PC-9 (cell line): Measurements from ENCODE around the gene CDC42EP3. TPM values are rescaled to one million over a fixed set of nuclear protein-coding genes. Genes with fewer than 3 reads are reported as not detected.
A peak's percentile ranks its signal among the peaks of the same experiment; 100 is the strongest.

Source experiments
- BruUV-seq: library from RNA; stranded (reverse); fragments of 400-500 nt; replicated peaks from 2 replicates; lab custom pipeline; 2021; lab: Mats Ljungman, UMichigan
- CTCF ChIA-PET: fragments of 300-600 bp; sonication (Branson Sonifier 250); formaldehyde crosslinking; loops from one replicate; lab custom pipeline; 2022; ENCODE audit warnings: antibody characterized with exemption; lab: Charles Lee
- POLR2A ChIA-PET: fragments of 300-600 bp; sonication (Branson Sonifier 250); formaldehyde crosslinking; loops from one replicate; lab custom pipeline; 2022; ENCODE audit warnings: antibody characterized with exemption; ENCODE audit not compliant: unreplicated experiment; lab: Charles Lee
- DNase-seq, 2 experiments: peaks; one replicate each; pipeline versions ENCODE4 v3.0.0 to v3.0.0-alpha.2; 2015 to 2022; ENCODE audit warnings: mixed read lengths in 1 of 2
- H2AFZ ChIP-seq: fragments of 200-600 bp; sonication (generic); 2 replicates; pipeline ENCODE4 v1.8.1; 2017; ENCODE audit warnings: antibody characterized with exemption
- H3F3A ChIP-seq: fragments of 200-600 bp; sonication (generic); 2 replicates; pipeline ENCODE4 v1.8.1; 2017; ENCODE audit warnings: antibody characterized with exemption, mild to moderate bottlenecking, low read depth; ENCODE audit not compliant: insufficient read depth
- H3K27ac ChIP-seq: fragments of 200-600 bp; sonication (generic); 2 replicates; pipeline ENCODE4 v1.6.1; 2016; ENCODE audit warnings: mixed run types
- H3K27me3 ChIP-seq: fragments of 200-600 bp; sonication (generic); 2 replicates; pipeline ENCODE4 v1.6.1; 2016; ENCODE audit warnings: low read depth, mixed run types; ENCODE audit not compliant: insufficient read depth
- H3K36me3 ChIP-seq: fragments of 200-600 bp; sonication (generic); 2 replicates; pipeline ENCODE4 v1.6.1; 2016; ENCODE audit warnings: low read depth, mixed run types
- H3K4me1 ChIP-seq: fragments of 200-600 bp; sonication (generic); replicated peaks from 2 replicates; pipeline ENCODE4 v1.6.1; 2016; ENCODE audit warnings: mixed run types; ENCODE audit not compliant: insufficient read depth
- H3K4me2 ChIP-seq: fragments of 200-600 bp; sonication (generic); 2 replicates; pipeline ENCODE4 v1.6.1; 2017; ENCODE audit warnings: mixed run types
- H3K4me3 ChIP-seq: fragments of 200-600 bp; sonication (generic); 2 replicates; pipeline ENCODE4 v1.6.1; 2016; ENCODE audit warnings: mixed run types
- H3K79me2 ChIP-seq: fragments of 200-600 bp; sonication (generic); 2 replicates; pipeline ENCODE4 v1.6.1; 2017; ENCODE audit warnings: low read depth, mixed run types
- H3K9me2 ChIP-seq: fragments of 200-600 bp; sonication (generic); 2 replicates; pipeline ENCODE4 v1.8.1; 2017; ENCODE audit warnings: mild to moderate bottlenecking; ENCODE audit not compliant: insufficient read depth
- H3K9me3 ChIP-seq: fragments of 200-600 bp; sonication (generic); 2 replicates; pipeline ENCODE4 v1.8.1; 2016; ENCODE audit warnings: low read depth; ENCODE audit not compliant: insufficient read depth
- H4K20me1 ChIP-seq: fragments of 200-600 bp; sonication (generic); 2 replicates; pipeline ENCODE4 v1.8.1; 2017; ENCODE audit not compliant: insufficient read depth
- CTCF ChIP-seq: fragments of 200-600 bp; sonication (generic); conservative IDR thresholded peaks from 2 replicates; pipeline ENCODE4 v1.6.1; 2017; ENCODE audit warnings: mixed run types, antibody characterized with exemption, mild to moderate bottlenecking, moderate library complexity
- EZH2 ChIP-seq: fragments of 200-600 bp; sonication (generic); IDR thresholded peaks from 2 replicates; pipeline ENCODE4 v1.8.0; 2017; ENCODE audit warnings: antibody characterized with exemption, low read depth
- intact Hi-C: fragments of 100-400 bp; cut with micrococcal nuclease; formaldehyde crosslinking; loops from one replicate; pipeline ENCODE4 v1.10.0; 2022; ENCODE audit not compliant: unreplicated experiment
- total RNA-seq: library from RNA; stranded (reverse); gene quantifications from 2 replicates; pipeline ENCODE4 v1.2.3, GENCODE V29; 2021

CDC42EP3 gene
- total RNA-seq, 1 experiment from 2014 or later = 54.1 TPM

- POLR2A ChIA-PET = interaction anchor here (0.6 kb wide), 2 partner anchors 11 to 105 kb away, joined by 3 to 4 read pairs; no protein-coding TSS in a partner anchor
- CTCF ChIA-PET = interaction anchor here (0.6 to 1.1 kb wide), 4 partner anchors 19 to 276 kb away, joined by 3 to 9 read pairs (median 3); no protein-coding TSS in a partner anchor
- H3K36me3 ChIP-seq = peaks cover 12% of the 10 kb centered on the region; the same call in 1 of the 2 replicates
- no TSS peak for BruUV-seq
- H3K27ac ChIP-seq = peak overlapping the region; percentile 90
- peaks cover 18% of the 10 kb centered on the region for H3F3A ChIP-seq
- H3K4me1 ChIP-seq = peaks cover 43% of the 10 kb centered on the region
- DNase-seq = peak; percentile 82 to 84
- H3K9me3 ChIP-seq = no peaks in the 10 kb centered on the region
- peak overlapping the region; percentile 77 for H2AFZ ChIP-seq
- no peaks in the 10 kb centered on the region for H3K27me3 ChIP-seq
- no peak for TF ChIP-seq CTCF
- no peak for TF ChIP-seq EZH2
- H3K4me2 ChIP-seq = peak overlapping the region; percentile 88
- H3K79me2 ChIP-seq = peaks cover 41% of the 10 kb centered on the region
- H4K20me1 ChIP-seq = peaks cover 28% of the 10 kb centered on the region
- intact Hi-C loops = loop anchor here (1.0 to 5.0 kb wide), 9 partner anchors 17 to 205 kb away; no protein-coding TSS in a partner anchor
- H3K9me2 ChIP-seq = no peaks in the 10 kb centered on the region
- peak overlapping the region; percentile 79 for H3K4me3 ChIP-seq
These were observed 845 bp upstream of the CDC42EP3 start for GRCh38 chr2:37672104-37672869.

- peak overlapping the region; percentile 90 for H3K27ac ChIP-seq
These were observed 318 bp upstream of the CDC42EP3 start for GRCh38 chr2:37671816-37672103.

More at GRCh38 chr2:37671816-37672103, 318 bp upstream of the CDC42EP3 start:
- ChIA-PET CTCF (interaction anchor here (0.7 to 1.1 kb wide), 2 partner anchors 206 to 276 kb away, joined by 3 read pairs; no protein-coding TSS in a partner anchor), POLR2A (interaction anchor here (0.6 kb wide), 1 partner anchor 10 kb away, joined by 4 read pairs; no protein-coding TSS in a partner anchor)
- H3K9me3 ChIP-seq = no peaks in the 10 kb centered on the region
- H3K27me3 ChIP-seq = no peaks in the 10 kb centered on the region
- intact Hi-C loops = loop anchor here (1.0 to 5.0 kb wide), 11 partner anchors 18 to 257 kb away; no protein-coding TSS in a partner anchor
- no peaks in the 10 kb centered on the region for H3K9me2 ChIP-seq
- H3K4me2 ChIP-seq = peak overlapping the region; percentile 88
- BruUV-seq = no TSS peak
- peak overlapping the region; percentile 79 for H3K4me3 ChIP-seq
- no peak for DNase-seq
- TF ChIP-seq EZH2 = no peak
- TF ChIP-seq CTCF = no peak
- H3K4me1 ChIP-seq = peaks cover 47% of the 10 kb centered on the region
- H3K36me3 ChIP-seq = peaks cover 17% of the 10 kb centered on the region
- H2AFZ ChIP-seq = peak overlapping the region; percentile 77
- peaks cover 28% of the 10 kb centered on the region for H4K20me1 ChIP-seq
- peaks cover 18% of the 10 kb centered on the region for H3F3A ChIP-seq
- H3K79me2 ChIP-seq = peaks cover 47% of the 10 kb centered on the region
